ENCODE results near the gene FZD4.

GRCh38 chr11:86932924-86933875 is 22.0 kb downstream of the FZD4 start:
- TF ChIP-seq CTCF (IDR thresholded peaks at IDR 0.05 in 2 of 3, conservative IDR thresholded peaks at IDR 0.05 in 1 of 3; ENCODE audit: control insufficient read depth in 2 of 3, extremely low read depth in 1 of 3, insufficient read depth in 1 of 3, low read depth in 3 of 3, low read length in 3 of 3): no peak
- no peak for TF ChIP-seq SREBF2 (IDR thresholded peaks at IDR 0.05; ENCODE audit: low read length)
- TF ChIP-seq, protein P1, sequence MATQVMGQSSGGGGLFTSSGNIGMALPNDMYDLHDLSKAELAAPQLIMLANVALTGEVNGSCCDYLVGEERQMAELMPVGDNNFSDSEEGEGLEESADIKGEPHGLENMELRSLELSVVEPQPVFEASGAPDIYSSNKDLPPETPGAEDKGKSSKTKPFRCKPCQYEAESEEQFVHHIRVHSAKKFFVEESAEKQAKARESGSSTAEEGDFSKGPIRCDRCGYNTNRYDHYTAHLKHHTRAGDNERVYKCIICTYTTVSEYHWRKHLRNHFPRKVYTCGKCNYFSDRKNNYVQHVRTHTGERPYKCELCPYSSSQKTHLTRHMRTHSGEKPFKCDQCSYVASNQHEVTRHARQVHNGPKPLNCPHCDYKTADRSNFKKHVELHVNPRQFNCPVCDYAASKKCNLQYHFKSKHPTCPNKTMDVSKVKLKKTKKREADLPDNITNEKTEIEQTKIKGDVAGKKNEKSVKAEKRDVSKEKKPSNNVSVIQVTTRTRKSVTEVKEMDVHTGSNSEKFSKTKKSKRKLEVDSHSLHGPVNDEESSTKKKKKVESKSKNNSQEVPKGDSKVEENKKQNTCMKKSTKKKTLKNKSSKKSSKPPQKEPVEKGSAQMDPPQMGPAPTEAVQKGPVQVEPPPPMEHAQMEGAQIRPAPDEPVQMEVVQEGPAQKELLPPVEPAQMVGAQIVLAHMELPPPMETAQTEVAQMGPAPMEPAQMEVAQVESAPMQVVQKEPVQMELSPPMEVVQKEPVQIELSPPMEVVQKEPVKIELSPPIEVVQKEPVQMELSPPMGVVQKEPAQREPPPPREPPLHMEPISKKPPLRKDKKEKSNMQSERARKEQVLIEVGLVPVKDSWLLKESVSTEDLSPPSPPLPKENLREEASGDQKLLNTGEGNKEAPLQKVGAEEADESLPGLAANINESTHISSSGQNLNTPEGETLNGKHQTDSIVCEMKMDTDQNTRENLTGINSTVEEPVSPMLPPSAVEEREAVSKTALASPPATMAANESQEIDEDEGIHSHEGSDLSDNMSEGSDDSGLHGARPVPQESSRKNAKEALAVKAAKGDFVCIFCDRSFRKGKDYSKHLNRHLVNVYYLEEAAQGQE (IDR thresholded peaks at IDR 0.05; ENCODE audit: low read depth, low read length): no peak
- no peak for TF ChIP-seq YBX1 (IDR thresholded peaks at IDR 0.05)
- TF ChIP-seq SKIL (IDR thresholded peaks at IDR 0.05; ENCODE audit: low read depth, poor library complexity, severe bottlenecking): no peak
- no peak for TF ChIP-seq ATF7 (IDR thresholded peaks at IDR 0.05; ENCODE audit: low read depth)
- TF ChIP-seq BMI1 (IDR thresholded peaks at IDR 0.05; ENCODE audit: borderline replicate concordance): no peak
- TF ChIP-seq MXI1 (IDR thresholded peaks at IDR 0.05; ENCODE audit: low read depth, low read length): no peak

Measured in GM12878 (cell line).